Measurements from ENCODE around the gene ICAM2. TPM values are rescaled to one million over a fixed set of nuclear protein-coding genes. Genes with fewer than 3 reads are reported as not detected.

Gene ICAM2
- total and polyA plus RNA-seq, 4 donors, result 9.6 to 17.5 (median 12.4) TPM

DNA sequence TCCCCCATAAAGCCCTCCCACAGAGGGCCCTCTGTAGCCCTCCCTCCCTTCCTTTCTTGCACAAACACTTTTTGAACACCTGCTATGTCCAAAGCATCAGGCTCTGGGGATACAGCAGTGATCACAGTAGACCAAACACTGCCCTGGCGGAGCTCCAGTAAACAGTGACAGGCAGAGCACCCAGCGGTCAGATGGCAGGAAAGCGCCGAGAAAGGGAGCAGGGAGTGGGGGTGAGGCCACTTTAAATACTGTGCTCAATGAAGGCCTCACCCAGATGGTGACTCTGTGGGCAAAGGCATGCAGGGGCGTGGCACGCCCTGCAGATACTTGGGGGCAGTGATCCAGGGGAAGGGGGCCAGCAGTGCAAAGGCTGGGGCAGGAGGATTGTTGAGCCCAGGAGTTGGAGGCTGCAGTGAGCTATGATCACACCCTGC, 14.7 kb downstream of the ICAM2 start:
- no peaks in the 10 kb centered on the region for H3K27me3 ChIP-seq (ENCODE audit: control insufficient read depth in 4 of 4, insufficient read depth in 4 of 4, low read length in 3 of 4)
- 30% methylated on average over 6 of the region's 6 CpGs for WGBS
- H3K4me1 ChIP-seq (ENCODE audit: control insufficient read depth in 4 of 4, insufficient read depth in 4 of 4, low read length in 3 of 4), result peaks cover 0 to 8% (median 0%) of the 10 kb centered on the region in 4 donors
- peak; percentile 58 for DNase-seq (ENCODE audit: low spot score)
- H3K27ac ChIP-seq (ENCODE audit: low read depth in 1 of 2, low read length in 2 of 2), result peak overlapping the region in 1 of 2 donors; percentile 2
- H3K9me3 ChIP-seq (ENCODE audit: control insufficient read depth in 4 of 4, low read length in 3 of 4), result no peaks in the 10 kb centered on the region
- TF ChIP-seq, protein P1, sequence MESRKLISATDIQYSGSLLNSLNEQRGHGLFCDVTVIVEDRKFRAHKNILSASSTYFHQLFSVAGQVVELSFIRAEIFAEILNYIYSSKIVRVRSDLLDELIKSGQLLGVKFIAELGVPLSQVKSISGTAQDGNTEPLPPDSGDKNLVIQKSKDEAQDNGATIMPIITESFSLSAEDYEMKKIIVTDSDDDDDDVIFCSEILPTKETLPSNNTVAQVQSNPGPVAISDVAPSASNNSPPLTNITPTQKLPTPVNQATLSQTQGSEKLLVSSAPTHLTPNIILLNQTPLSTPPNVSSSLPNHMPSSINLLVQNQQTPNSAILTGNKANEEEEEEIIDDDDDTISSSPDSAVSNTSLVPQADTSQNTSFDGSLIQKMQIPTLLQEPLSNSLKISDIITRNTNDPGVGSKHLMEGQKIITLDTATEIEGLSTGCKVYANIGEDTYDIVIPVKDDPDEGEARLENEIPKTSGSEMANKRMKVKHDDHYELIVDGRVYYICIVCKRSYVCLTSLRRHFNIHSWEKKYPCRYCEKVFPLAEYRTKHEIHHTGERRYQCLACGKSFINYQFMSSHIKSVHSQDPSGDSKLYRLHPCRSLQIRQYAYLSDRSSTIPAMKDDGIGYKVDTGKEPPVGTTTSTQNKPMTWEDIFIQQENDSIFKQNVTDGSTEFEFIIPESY (IDR thresholded peaks at IDR 0.05), result no peak
- TF ChIP-seq HNF4G (IDR thresholded peaks at IDR 0.05), result no peak
- no peak for TF ChIP-seq FOXA2 (IDR thresholded peaks at IDR 0.05)
- no peak for TF ChIP-seq SP1 (IDR thresholded peaks at IDR 0.05)
- TF ChIP-seq JUND (IDR thresholded peaks at IDR 0.05), result no peak
- H3K4me3 ChIP-seq (ENCODE audit: low read depth in 1 of 3, low read length in 3 of 3), result no peak overlapping the region
- no peak overlapping the region for H3K9ac ChIP-seq (ENCODE audit: low read depth in 1 of 2, low read length in 2 of 2)
- peaks cover 0 to 3% (median 0%) of the 10 kb centered on the region in 4 donors for H3K36me3 ChIP-seq (ENCODE audit: control insufficient read depth in 4 of 4, insufficient read depth in 3 of 4, low read depth in 1 of 4, low read length in 3 of 4)

DNA sequence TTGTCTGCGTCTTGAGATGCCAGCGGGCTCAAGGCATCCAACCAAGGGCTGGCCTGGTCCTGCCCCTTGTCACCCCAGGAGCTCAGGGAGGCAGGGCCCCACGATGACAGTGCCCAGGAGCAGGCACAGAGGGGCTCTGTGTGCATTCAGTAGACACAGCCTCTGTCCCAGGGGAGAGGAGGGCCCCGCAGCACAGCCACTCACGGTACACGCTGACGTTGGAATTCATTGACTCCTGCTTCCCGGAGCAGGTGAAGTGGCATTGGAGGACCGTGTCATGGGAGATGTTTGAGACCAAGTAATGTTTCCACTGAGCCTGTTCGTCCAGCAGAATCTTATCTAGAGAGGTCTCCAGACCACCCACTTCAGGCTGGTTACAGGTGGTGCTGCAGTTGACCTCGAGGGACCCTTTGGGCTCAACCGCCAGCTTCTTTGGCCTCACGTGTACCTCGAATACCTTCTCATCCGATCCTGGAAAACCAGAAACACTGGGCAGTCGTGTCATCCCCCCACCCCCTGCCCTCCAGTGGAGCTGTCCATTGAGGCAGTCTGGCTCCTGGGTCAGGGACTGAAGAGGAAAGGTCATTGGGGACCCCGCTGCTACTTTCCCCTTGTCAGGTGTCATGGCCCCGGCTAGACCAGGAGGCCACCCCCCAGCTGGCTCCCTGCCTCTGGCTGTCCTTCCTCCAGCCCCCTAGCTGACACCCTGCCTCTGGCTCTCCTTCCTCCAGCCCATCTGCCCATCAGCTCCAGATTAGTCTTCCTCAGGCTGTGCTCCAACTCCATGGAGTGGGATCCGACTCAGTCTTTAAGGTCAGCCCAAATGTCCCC, 15.3 kb downstream of the ICAM2 start:
- TF ChIP-seq JUND (IDR thresholded peaks at IDR 0.05) (no peak), TAF1 (conservative IDR thresholded peaks at IDR 0.05) (no peak), RAD21 (IDR thresholded peaks at IDR 0.05) (no peak), GABPA (IDR thresholded peaks at IDR 0.05 in 1 of 2, conservative IDR thresholded peaks at IDR 0.05 in 1 of 2) (no peak)
- TF ChIP-seq, protein P2, sequence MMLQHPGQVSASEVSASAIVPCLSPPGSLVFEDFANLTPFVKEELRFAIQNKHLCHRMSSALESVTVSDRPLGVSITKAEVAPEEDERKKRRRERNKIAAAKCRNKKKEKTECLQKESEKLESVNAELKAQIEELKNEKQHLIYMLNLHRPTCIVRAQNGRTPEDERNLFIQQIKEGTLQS (IDR thresholded peaks at IDR 0.05), result no peak
- TF ChIP-seq, protein P3, sequence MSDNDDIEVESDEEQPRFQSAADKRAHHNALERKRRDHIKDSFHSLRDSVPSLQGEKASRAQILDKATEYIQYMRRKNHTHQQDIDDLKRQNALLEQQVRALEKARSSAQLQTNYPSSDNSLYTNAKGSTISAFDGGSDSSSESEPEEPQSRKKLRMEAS (IDR thresholded peaks at IDR 0.05), result no peak
- TF ChIP-seq, protein P4, sequence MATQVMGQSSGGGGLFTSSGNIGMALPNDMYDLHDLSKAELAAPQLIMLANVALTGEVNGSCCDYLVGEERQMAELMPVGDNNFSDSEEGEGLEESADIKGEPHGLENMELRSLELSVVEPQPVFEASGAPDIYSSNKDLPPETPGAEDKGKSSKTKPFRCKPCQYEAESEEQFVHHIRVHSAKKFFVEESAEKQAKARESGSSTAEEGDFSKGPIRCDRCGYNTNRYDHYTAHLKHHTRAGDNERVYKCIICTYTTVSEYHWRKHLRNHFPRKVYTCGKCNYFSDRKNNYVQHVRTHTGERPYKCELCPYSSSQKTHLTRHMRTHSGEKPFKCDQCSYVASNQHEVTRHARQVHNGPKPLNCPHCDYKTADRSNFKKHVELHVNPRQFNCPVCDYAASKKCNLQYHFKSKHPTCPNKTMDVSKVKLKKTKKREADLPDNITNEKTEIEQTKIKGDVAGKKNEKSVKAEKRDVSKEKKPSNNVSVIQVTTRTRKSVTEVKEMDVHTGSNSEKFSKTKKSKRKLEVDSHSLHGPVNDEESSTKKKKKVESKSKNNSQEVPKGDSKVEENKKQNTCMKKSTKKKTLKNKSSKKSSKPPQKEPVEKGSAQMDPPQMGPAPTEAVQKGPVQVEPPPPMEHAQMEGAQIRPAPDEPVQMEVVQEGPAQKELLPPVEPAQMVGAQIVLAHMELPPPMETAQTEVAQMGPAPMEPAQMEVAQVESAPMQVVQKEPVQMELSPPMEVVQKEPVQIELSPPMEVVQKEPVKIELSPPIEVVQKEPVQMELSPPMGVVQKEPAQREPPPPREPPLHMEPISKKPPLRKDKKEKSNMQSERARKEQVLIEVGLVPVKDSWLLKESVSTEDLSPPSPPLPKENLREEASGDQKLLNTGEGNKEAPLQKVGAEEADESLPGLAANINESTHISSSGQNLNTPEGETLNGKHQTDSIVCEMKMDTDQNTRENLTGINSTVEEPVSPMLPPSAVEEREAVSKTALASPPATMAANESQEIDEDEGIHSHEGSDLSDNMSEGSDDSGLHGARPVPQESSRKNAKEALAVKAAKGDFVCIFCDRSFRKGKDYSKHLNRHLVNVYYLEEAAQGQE (IDR thresholded peaks at IDR 0.05), result no peak
- WGBS, result 79% methylated on average over 19 of the region's 19 CpGs
- Histone ChIP-seq H3K9me3 (ENCODE audit: control insufficient read depth in 4 of 4, low read length in 3 of 4) (no peaks in the 10 kb centered on the region), H3K4me3 (ENCODE audit: low read depth in 1 of 3, low read length in 3 of 3) (no peak overlapping the region), H3K27ac (ENCODE audit: low read depth in 1 of 2, low read length in 2 of 2) (no peak overlapping the region), H3K9ac (ENCODE audit: low read depth in 1 of 2, low read length in 2 of 2) (no peak overlapping the region), H3K36me3 (ENCODE audit: control insufficient read depth in 4 of 4, insufficient read depth in 3 of 4, low read depth in 1 of 4, low read length in 3 of 4) (peaks cover 0 to 3% (median 0%) of the 10 kb centered on the region in 4 donors), H3K4me1 (ENCODE audit: control insufficient read depth in 4 of 4, insufficient read depth in 4 of 4, low read length in 3 of 4) (peaks cover 0 to 8% (median 0%) of the 10 kb centered on the region in 4 donors), H3K27me3 (ENCODE audit: control insufficient read depth in 4 of 4, insufficient read depth in 4 of 4, low read length in 3 of 4) (no peaks in the 10 kb centered on the region)
- no peak for DNase-seq (ENCODE audit: low spot score)

Measured in liver (tissue), 9 donors.